Astrocyte (in vitro differentiated cells and primary cell): ENCODE results near the gene FN1. TPM values are rescaled to one million over a fixed set of nuclear protein-coding genes. Genes with fewer than 3 reads are reported as not detected.

Experiments used
- DNase-seq: peaks from one replicate; pipeline ENCODE4 v3.0.0-alpha.2; 2010; ENCODE audit warnings: low read depth
- FAIRE-seq: peaks from 2 replicates; lab custom pipeline; 2011; peaks lifted over from hg19 to GRCh38; lab: Jason Lieb, UNC
- H2AFZ ChIP-seq: 2 replicates; pipeline ENCODE4 v1.6.0; 2012; ENCODE audit warnings: low read depth, low read length, inconsistent platforms
- H3K27ac ChIP-seq: 2 replicates; pipeline ENCODE4 v1.5.1; 2011; ENCODE audit warnings: low read depth, low read length, inconsistent platforms
- H3K27me3 ChIP-seq: 2 replicates; pipeline ENCODE4 v1.6.0; 2011; ENCODE audit warnings: low read length, inconsistent platforms; ENCODE audit not compliant: insufficient read depth
- H3K36me3 ChIP-seq: 2 replicates; pipeline ENCODE4 v1.5.1; 2011; ENCODE audit warnings: low read length, inconsistent platforms; ENCODE audit not compliant: insufficient read depth
- H3K4me1 ChIP-seq: 2 replicates; pipeline ENCODE4 v1.5.1; 2011; ENCODE audit warnings: low read length, inconsistent platforms; ENCODE audit not compliant: insufficient read depth
- H3K4me2 ChIP-seq: 2 replicates; pipeline ENCODE4 v1.6.0; 2012; ENCODE audit warnings: low read length, inconsistent platforms
- H3K4me3 ChIP-seq: 2 replicates; pipeline ENCODE4 v1.5.1; 2011; ENCODE audit warnings: low read depth, mild to moderate bottlenecking, low read length, inconsistent platforms; ENCODE audit not compliant: insufficient read depth
- H3K79me2 ChIP-seq: 2 replicates; pipeline ENCODE4 v1.6.0; 2012; ENCODE audit warnings: mild to moderate bottlenecking, low read length, inconsistent platforms; ENCODE audit not compliant: insufficient read depth
- H3K9ac ChIP-seq: 2 replicates; pipeline ENCODE4 v1.6.0; 2012; ENCODE audit warnings: mild to moderate bottlenecking, low read length, inconsistent platforms
- H3K9me3 ChIP-seq: 2 replicates; pipeline ENCODE4 v1.5.1; 2012; ENCODE audit warnings: low read depth, mild to moderate bottlenecking, low read length, inconsistent platforms; ENCODE audit not compliant: insufficient read depth
- H4K20me1 ChIP-seq: 2 replicates; pipeline ENCODE4 v1.6.0; 2012; ENCODE audit warnings: low read length, inconsistent platforms; ENCODE audit not compliant: insufficient read depth
- H3K27ac Mint-ChIP-seq: one replicate; pipeline ENCODE4 v1.8.0; 2021; ENCODE audit warnings: mild to moderate bottlenecking, mixed read lengths; ENCODE audit not compliant: unreplicated experiment
- H3K27me3 Mint-ChIP-seq: one replicate; pipeline ENCODE4 v1.8.0; 2021; ENCODE audit warnings: low read depth, mixed read lengths; ENCODE audit not compliant: unreplicated experiment
- H3K36me3 Mint-ChIP-seq: one replicate; pipeline ENCODE4 v1.8.0; 2021; ENCODE audit warnings: low read depth, mixed read lengths; ENCODE audit not compliant: unreplicated experiment
- H3K4me1 Mint-ChIP-seq: one replicate; pipeline ENCODE4 v1.8.0; 2021; ENCODE audit warnings: low read depth, mixed read lengths; ENCODE audit not compliant: unreplicated experiment
- H3K4me3 Mint-ChIP-seq: one replicate; pipeline ENCODE4 v1.8.0; 2021; ENCODE audit warnings: mild to moderate bottlenecking, moderate library complexity, mixed read lengths; ENCODE audit not compliant: unreplicated experiment
- H3K9me3 Mint-ChIP-seq: one replicate; pipeline ENCODE4 v1.8.0; 2021; ENCODE audit warnings: mild to moderate bottlenecking, mixed read lengths; ENCODE audit not compliant: unreplicated experiment
- CTCF ChIP-seq: IDR thresholded peaks from 2 replicates; pipeline ENCODE4 v1.5.1; 2011; ENCODE audit warnings: low read depth, mild to moderate bottlenecking, inconsistent platforms, low read length, moderate library complexity; ENCODE audit not compliant: insufficient read depth
- EZH2 ChIP-seq: IDR thresholded peaks from 2 replicates; pipeline ENCODE4 v1.6.1; 2012; ENCODE audit warnings: mild to moderate bottlenecking, low read length, inconsistent platforms; ENCODE audit not compliant: insufficient read depth
- total RNA-seq: library from RNA; stranded (reverse); gene quantifications from 2 replicates; pipeline ENCODE4 v1.2.1, GENCODE V29; 2021

FN1 gene
- total RNA-seq, 1 donor from 2014 or later: 17,010 TPM

GRCh38 chr2:215447673-215448081 is 11.8 kb upstream of the FN1 start:
- Histone ChIP-seq H4K20me1 (no peaks in the 10 kb centered on the region), H3K9ac (no peak overlapping the region), H3K27ac (no peak overlapping the region), H3K4me2 (no peak overlapping the region), H3K4me1 (no peaks in the 10 kb centered on the region), H3K79me2 (no peaks in the 10 kb centered on the region), H3K27me3 (no peaks in the 10 kb centered on the region), H3K36me3 (no peaks in the 10 kb centered on the region), H3K9me3 (no peaks in the 10 kb centered on the region), H3K4me3 (no peak overlapping the region), H2AFZ (no peak overlapping the region)
- peaks cover 6% of the 10 kb centered on the region for H3K9me3 Mint-ChIP-seq
- H3K27ac Mint-ChIP-seq: no peak overlapping the region
- no peak overlapping the region for H3K4me3 Mint-ChIP-seq
- peaks cover 21% of the 10 kb centered on the region for H3K4me1 Mint-ChIP-seq
- no peaks in the 10 kb centered on the region for H3K27me3 Mint-ChIP-seq
- DNase-seq: peak; percentile 64
- peaks cover 2% of the 10 kb centered on the region for H3K36me3 Mint-ChIP-seq
- TF ChIP-seq CTCF: no peak
- no peak for TF ChIP-seq EZH2
- no peak for FAIRE-seq

DNA sequence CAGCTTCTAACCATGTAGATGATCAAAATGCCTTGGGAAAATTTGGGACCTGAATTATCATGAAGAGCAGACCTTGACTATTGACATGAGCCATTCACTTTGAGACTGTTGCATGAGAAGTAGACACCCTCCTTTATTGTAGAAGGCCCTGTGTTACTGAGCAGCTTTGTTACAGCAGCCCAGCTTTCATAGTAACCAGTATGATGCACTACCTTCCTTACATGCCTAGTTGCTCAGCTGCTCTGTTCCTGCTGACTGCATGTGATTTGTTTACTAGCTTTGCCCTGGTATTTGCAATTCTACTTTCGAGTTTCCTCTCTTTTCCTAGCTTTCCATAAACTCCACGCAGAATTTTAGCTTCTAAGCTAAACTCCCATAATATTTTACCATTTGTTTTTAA is 11.2 kb upstream of the FN1 start:
- peaks cover 23% of the 10 kb centered on the region for H3K4me1 Mint-ChIP-seq
- no peak overlapping the region for H2AFZ ChIP-seq
- H3K4me3 ChIP-seq: no peak overlapping the region
- no peak overlapping the region for H3K9ac ChIP-seq
- H3K27me3 ChIP-seq: no peaks in the 10 kb centered on the region
- no peaks in the 10 kb centered on the region for H3K9me3 ChIP-seq
- no peak overlapping the region for H3K4me3 Mint-ChIP-seq
- H3K36me3 ChIP-seq: no peaks in the 10 kb centered on the region
- FAIRE-seq (no peak), DNase-seq (no peak)
- no peak overlapping the region for H3K27ac ChIP-seq
- peaks cover 2% of the 10 kb centered on the region for H3K36me3 Mint-ChIP-seq
- peaks cover 6% of the 10 kb centered on the region for H3K9me3 Mint-ChIP-seq
- H3K79me2 ChIP-seq: no peaks in the 10 kb centered on the region
- TF ChIP-seq EZH2 (no peak), CTCF (no peak)
- H3K27me3 Mint-ChIP-seq: no peaks in the 10 kb centered on the region
- no peaks in the 10 kb centered on the region for H4K20me1 ChIP-seq
- no peak overlapping the region for H3K4me2 ChIP-seq
- no peaks in the 10 kb centered on the region for H3K4me1 ChIP-seq
- H3K27ac Mint-ChIP-seq: no peak overlapping the region

- Histone ChIP-seq H3K27me3 (no peaks in the 10 kb centered on the region), H3K4me2 (no peak overlapping the region), H2AFZ (no peak overlapping the region), H3K9ac (no peak overlapping the region), H3K4me3 (no peak overlapping the region), H3K4me1 (peaks cover 18% of the 10 kb centered on the region), H3K36me3 (no peaks in the 10 kb centered on the region), H3K9me3 (no peaks in the 10 kb centered on the region), H4K20me1 (no peaks in the 10 kb centered on the region), H3K79me2 (peaks cover 7% of the 10 kb centered on the region), H3K27ac (no peak overlapping the region)
- Mint-ChIP-seq H3K36me3 (no peaks in the 10 kb centered on the region), H3K27me3 (no peaks in the 10 kb centered on the region), H3K27ac (no peak overlapping the region), H3K4me1 (peaks cover 39% of the 10 kb centered on the region), H3K4me3 (no peak overlapping the region), H3K9me3 (peaks cover 2% of the 10 kb centered on the region)
- no peak for FAIRE-seq
- no peak for DNase-seq
- TF ChIP-seq CTCF (no peak), EZH2 (no peak)
Observed at GRCh38 chr2:215442401-215442787, 6.5 kb upstream of the FN1 start.
